ENCODE data around the gene FOXJ1.
"Not testable (repeated sequence)": the region's sequence is repeated elsewhere in the genome, so short reads cannot be mapped to it uniquely, and the experiment has no call there.

The FOXJ1 gene

DNA sequence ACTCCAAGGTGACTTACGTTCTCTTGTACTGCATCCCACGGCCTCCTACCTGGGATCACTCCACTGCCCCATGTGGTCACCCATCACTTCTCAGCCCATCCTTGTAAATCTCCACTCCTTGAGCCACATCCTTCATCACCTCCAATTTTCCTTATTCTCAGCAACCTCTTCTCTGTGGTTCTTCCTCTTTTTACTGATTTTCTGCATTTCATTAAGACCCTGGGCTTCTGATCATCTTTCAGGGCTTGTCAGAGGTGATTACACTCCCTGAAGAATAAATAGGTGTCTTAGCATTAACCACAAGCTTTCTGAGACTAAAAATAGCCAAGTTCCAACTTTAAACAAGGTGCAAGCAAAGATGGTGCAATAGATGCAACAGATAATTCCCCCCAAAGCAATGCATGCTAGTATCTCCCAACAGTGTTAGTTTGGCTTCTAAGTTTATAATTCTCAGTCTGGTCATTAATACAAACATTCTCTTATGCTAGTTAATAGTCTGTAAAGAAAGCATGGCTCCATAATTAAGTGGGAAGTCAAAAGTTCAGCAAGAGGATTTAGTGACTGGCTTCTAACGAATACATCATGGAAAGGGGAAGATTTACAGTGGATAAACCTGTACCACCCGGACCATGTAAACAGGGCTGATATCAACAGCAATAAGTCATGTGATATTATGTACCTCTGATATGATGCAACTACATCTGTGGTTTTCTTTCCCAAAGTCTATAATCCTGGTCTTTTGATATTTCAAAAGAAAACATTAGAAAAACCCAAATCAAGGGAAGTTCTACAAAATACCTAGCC, 47.4 kb upstream of the FOXJ1 start:
- TF ChIP-seq, protein P1, sequence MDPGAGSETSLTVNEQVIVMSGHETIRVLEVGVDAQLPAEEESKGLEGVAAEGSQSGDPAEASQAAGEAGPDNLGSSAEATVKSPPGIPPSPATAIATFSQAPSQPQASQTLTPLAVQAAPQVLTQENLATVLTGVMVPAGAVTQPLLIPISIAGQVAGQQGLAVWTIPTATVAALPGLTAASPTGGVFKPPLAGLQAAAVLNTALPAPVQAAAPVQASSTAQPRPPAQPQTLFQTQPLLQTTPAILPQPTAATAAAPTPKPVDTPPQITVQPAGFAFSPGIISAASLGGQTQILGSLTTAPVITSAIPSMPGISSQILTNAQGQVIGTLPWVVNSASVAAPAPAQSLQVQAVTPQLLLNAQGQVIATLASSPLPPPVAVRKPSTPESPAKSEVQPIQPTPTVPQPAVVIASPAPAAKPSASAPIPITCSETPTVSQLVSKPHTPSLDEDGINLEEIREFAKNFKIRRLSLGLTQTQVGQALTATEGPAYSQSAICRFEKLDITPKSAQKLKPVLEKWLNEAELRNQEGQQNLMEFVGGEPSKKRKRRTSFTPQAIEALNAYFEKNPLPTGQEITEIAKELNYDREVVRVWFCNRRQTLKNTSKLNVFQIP (CRISPR knock-in tag; IDR thresholded peaks at IDR 0.05; ENCODE audit: borderline replicate concordance, low read depth): no peak
- TF ChIP-seq ZC3H10 (CRISPR knock-in tag; IDR thresholded peaks at IDR 0.05): no peak

DNA sequence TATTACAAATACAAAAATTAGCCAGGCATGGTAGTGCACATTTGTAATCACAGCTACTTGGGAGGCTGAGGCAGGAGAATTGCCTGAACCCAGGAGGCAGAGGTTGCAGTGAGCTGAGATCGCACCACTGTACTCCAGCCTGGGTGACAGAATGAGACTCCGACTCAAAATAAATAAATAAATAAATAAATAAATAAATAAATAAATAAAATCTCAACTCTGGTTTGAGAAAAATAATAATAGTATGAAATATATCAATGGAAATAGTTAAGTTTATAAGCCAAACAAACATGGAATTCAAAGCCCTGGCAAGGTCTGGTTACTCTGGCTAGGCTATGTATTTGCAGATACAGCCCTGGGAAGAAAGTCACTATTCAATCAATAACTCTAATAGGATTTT, 45.7 kb upstream of the FOXJ1 start:
- ATAC-seq: not testable (repeated sequence)

More for the DNA sequence above, 47.4 kb upstream of the FOXJ1 start:
- ATAC-seq: no peak

DNA sequence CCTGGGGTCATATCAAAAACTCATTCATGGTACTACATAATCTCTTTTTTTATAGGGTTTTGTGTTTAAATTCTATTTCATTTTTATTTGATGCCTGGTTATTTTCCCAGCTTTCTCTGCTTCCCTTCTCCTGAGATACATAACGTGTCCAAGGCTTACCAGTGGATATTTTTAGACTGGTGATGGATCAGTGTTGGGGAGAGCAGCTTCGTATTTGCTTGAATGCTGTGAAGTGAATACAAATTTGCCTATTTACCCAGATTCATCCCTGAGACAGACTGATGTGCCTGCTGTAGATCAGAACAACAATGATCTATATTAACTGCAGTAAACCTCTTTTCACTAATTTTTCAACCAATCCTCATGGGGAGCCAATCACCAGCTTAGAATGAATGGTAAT, 43.2 kb upstream of the FOXJ1 start:
- TF ChIP-seq, protein P2, sequence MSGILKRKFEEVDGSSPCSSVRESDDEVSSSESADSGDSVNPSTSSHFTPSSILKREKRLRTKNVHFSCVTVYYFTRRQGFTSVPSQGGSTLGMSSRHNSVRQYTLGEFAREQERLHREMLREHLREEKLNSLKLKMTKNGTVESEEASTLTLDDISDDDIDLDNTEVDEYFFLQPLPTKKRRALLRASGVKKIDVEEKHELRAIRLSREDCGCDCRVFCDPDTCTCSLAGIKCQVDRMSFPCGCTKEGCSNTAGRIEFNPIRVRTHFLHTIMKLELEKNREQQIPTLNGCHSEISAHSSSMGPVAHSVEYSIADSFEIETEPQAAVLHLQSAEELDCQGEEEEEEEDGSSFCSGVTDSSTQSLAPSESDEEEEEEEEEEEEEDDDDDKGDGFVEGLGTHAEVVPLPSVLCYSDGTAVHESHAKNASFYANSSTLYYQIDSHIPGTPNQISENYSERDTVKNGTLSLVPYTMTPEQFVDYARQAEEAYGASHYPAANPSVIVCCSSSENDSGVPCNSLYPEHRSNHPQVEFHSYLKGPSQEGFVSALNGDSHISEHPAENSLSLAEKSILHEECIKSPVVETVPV (CRISPR knock-in tag; IDR thresholded peaks at IDR 0.05): no peak
- TF ChIP-seq, protein P1 (CRISPR knock-in tag; IDR thresholded peaks at IDR 0.05; ENCODE audit: borderline replicate concordance, low read depth): no peak
- TF ChIP-seq ZFP30 (CRISPR knock-in tag; IDR thresholded peaks at IDR 0.05): no peak
- TF ChIP-seq RARB (CRISPR knock-in tag; IDR thresholded peaks at IDR 0.05): no peak
- TF ChIP-seq ESRRG (CRISPR knock-in tag; IDR thresholded peaks at IDR 0.05): no peak
- no peak for TF ChIP-seq TCF4 (CRISPR knock-in tag; IDR thresholded peaks at IDR 0.05; ENCODE audit: borderline replicate concordance)
- TF ChIP-seq PPARA (CRISPR knock-in tag; IDR thresholded peaks at IDR 0.05; ENCODE audit: borderline replicate concordance): no peak
- no peak for TF ChIP-seq SNAI2 (CRISPR knock-in tag; IDR thresholded peaks at IDR 0.05)
- no peak for TF ChIP-seq GLIS3 (CRISPR knock-in tag; IDR thresholded peaks at IDR 0.05)
- TF ChIP-seq, protein P3, sequence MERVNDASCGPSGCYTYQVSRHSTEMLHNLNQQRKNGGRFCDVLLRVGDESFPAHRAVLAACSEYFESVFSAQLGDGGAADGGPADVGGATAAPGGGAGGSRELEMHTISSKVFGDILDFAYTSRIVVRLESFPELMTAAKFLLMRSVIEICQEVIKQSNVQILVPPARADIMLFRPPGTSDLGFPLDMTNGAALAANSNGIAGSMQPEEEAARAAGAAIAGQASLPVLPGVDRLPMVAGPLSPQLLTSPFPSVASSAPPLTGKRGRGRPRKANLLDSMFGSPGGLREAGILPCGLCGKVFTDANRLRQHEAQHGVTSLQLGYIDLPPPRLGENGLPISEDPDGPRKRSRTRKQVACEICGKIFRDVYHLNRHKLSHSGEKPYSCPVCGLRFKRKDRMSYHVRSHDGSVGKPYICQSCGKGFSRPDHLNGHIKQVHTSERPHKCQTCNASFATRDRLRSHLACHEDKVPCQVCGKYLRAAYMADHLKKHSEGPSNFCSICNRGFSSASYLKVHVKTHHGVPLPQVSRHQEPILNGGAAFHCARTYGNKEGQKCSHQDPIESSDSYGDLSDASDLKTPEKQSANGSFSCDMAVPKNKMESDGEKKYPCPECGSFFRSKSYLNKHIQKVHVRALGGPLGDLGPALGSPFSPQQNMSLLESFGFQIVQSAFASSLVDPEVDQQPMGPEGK (CRISPR knock-in tag; IDR thresholded peaks at IDR 0.05; ENCODE audit: borderline replicate concordance): no peak
- no peak for TF ChIP-seq ISL1 (CRISPR knock-in tag; IDR thresholded peaks at IDR 0.05)
- TF ChIP-seq ARNTL (CRISPR knock-in tag; IDR thresholded peaks at IDR 0.05; ENCODE audit: borderline replicate concordance, low read depth): no peak
- no peak for ATAC-seq

DNA sequence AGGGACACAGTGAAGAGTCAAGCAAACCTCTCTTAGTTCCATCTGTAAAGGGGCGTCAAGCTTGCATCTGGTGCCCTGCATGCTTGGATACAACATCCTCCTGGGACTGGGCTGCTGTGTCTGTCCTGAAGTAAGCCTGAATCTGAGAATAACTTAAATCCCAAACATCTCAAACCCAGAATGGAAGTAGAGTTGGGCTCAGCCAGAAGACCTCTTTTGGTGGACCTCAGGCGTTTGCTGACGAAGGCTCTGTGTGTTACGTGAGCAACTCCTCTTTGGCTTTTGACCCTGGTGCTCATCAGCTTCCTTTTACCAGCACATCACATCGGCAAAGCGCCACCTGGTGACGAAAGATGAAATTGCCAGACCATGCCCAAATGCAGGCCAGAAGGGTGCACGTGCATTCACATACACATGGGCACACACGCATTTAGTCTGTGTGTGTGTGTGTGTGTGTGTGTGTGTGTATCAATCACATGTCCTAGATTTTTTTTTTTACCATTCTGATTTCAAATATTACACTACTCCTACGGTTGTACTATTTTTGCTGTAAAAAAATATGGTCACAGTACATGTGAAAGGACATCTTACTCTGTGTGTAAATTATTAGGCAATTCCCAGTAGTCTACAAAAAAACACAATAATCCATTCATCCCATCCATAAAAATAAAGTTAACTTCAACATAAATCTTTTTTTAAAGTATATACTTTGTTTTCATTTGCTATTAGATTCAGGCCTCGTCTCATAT, 41.1 kb upstream of the FOXJ1 start:
- ATAC-seq: peak; percentile 98
- TF ChIP-seq TCF4 (CRISPR knock-in tag; IDR thresholded peaks at IDR 0.05; ENCODE audit: borderline replicate concordance) (peak; percentile 32; the same call in 1 of the 2 replicates), ZFP30 (CRISPR knock-in tag; IDR thresholded peaks at IDR 0.05) (no peak), ARNTL (CRISPR knock-in tag; IDR thresholded peaks at IDR 0.05; ENCODE audit: borderline replicate concordance, low read depth) (peak; percentile 98)

DNA sequence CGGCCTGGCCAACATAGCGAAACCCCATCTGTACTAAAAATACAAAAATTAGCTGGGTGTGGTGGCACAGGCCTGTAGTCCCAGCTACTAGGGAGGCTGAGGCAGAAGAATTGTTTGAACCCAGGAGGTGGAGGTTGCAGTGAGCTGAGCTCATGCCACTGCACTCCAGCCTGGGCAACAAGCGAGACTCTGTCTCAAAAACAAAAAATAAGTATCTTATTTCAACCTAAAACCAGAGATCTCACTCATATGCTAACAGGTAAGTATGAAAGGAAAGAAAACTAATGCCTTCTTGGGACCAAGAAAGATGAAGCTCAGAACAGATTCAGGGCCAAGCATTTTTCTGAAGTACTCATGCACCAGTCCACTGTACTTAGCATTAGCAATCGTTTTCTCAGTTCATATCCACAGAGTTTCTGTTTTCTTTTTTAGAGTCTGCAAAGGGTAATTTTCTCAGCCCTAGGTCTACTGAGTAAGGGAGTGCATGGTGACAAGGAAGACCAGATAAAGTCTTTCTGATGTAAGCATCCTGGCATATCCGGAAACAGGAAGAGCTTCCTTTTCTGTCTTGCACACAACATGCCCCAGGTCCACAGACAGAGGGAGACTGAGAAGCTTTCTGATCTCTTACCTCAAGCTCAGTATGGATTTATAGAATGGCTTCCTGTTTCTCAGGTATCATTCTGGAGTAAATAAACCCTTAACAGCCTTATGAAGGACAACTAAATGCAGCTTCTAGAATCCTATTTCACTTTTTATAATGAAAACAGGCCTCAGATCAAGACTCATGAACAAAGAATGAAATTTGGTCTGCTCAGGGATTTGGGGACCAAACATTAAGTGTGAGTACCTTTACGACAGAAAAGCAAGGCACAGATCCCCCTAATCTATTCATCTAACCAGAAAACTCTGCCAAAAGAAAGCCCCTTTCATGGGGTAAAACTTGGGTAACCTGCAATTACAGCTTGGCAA, 38.7 kb upstream of the FOXJ1 start:
- no peak for TF ChIP-seq ARNTL (CRISPR knock-in tag; IDR thresholded peaks at IDR 0.05; ENCODE audit: borderline replicate concordance, low read depth)
- TF ChIP-seq, protein P3 (CRISPR knock-in tag; IDR thresholded peaks at IDR 0.05; ENCODE audit: borderline replicate concordance): no peak
- ATAC-seq: no peak

Measured in SK-N-SH treated with all-trans-retinoic acid at 6 μM for 48 hours (cell line).